GM23248 (cell line): ENCODE data around the gene TFPI.

Source experiments
- EZH2 ChIP-seq: fragments of 200-600 bp; sonication (generic); IDR thresholded peaks from 2 replicates; pipeline ENCODE4 v1.6.1; 2018; ENCODE audit warnings: antibody characterized with exemption, mild to moderate bottlenecking; ENCODE audit not compliant: insufficient read depth, poor library complexity, severe bottlenecking
- EZH2phosphoT487 ChIP-seq: fragments of 200-600 bp; sonication (generic); IDR thresholded peaks from 2 replicates; pipeline ENCODE4 v1.6.1; 2018; ENCODE audit warnings: antibody characterized with exemption, moderate library complexity, mild to moderate bottlenecking, low read depth; ENCODE audit not compliant: insufficient read depth

GRCh38 chr2:187569571-187569970 lies 15.3 kb upstream of the TFPI start:
- no peak for TF ChIP-seq EZH2
- no peak for TF ChIP-seq EZH2phosphoT487
